Liver (tissue), 9 donors: ENCODE data around the gene TINAG. TPM values are rescaled to one million over a fixed set of nuclear protein-coding genes. Genes with fewer than 3 reads are reported as not detected.

Experiments used
- DNase-seq: peaks from one replicate; pipeline ENCODE4 v3.0.0-alpha.2; 2017; ENCODE audit warnings: low spot score
- H3K27ac ChIP-seq, 2 donors: one replicate each; pipeline ENCODE4 v1.7.0; 2013; ENCODE audit warnings: inconsistent platforms in 2 of 2, low read length in 2 of 2, control low read depth in 1 of 2, low read depth in 1 of 2, mild to moderate bottlenecking in 1 of 2
- H3K27me3 ChIP-seq, 4 donors: one replicate each; pipeline versions ENCODE4 v1.6.1 to v1.7.0; 2013; ENCODE audit warnings: low read length in 3 of 4, inconsistent platforms in 1 of 4, mild to moderate bottlenecking in 1 of 4, moderate library complexity in 1 of 4; ENCODE audit not compliant: control insufficient read depth in 4 of 4, insufficient read depth in 4 of 4
- H3K36me3 ChIP-seq, 4 donors: one replicate each; pipeline versions ENCODE4 v1.6.1 to v1.7.0; 2013; ENCODE audit warnings: low read length in 3 of 4, mild to moderate bottlenecking in 3 of 4, low read depth in 1 of 4, moderate library complexity in 1 of 4; ENCODE audit not compliant: control insufficient read depth in 4 of 4, insufficient read depth in 3 of 4
- H3K4me1 ChIP-seq, 4 donors: one replicate each; pipeline versions ENCODE4 v1.6.1 to v1.7.0; 2013; ENCODE audit warnings: low read length in 3 of 4, mild to moderate bottlenecking in 3 of 4, moderate library complexity in 1 of 4; ENCODE audit not compliant: control insufficient read depth in 4 of 4, insufficient read depth in 4 of 4
- H3K4me3 ChIP-seq, 3 donors: one replicate each; pipeline versions ENCODE4 v1.6.1 to v1.7.0; 2013; ENCODE audit warnings: low read length in 3 of 3, control low read depth in 1 of 3, low read depth in 1 of 3, mild to moderate bottlenecking in 1 of 3
- H3K9ac ChIP-seq, 2 donors: one replicate each; pipeline ENCODE4 v1.7.0; 2013; ENCODE audit warnings: low read length in 2 of 2, mild to moderate bottlenecking in 2 of 2, moderate library complexity in 2 of 2, control low read depth in 1 of 2, low read depth in 1 of 2
- H3K9me3 ChIP-seq, 4 donors: one replicate each; pipeline versions ENCODE4 v1.6.1 to v1.7.0; 2013; ENCODE audit warnings: low read length in 3 of 4; ENCODE audit not compliant: control insufficient read depth in 4 of 4
- EGR1 ChIP-seq, 2 donors: IDR thresholded peaks; 2 replicates each; pipeline ENCODE4 v1.6.1; 2016 to 2018; ENCODE audit warnings: antibody characterized with exemption in 2 of 2, low read depth in 2 of 2
- FOXA1 ChIP-seq: IDR thresholded peaks from 2 replicates; pipeline ENCODE4 v1.6.1; 2016; ENCODE audit warnings: antibody characterized with exemption
- FOXA2 ChIP-seq: IDR thresholded peaks from 2 replicates; pipeline ENCODE4 v1.6.1; 2016; ENCODE audit warnings: antibody characterized with exemption
- GABPA ChIP-seq, 2 donors: IDR thresholded peaks in 1 of 2; conservative IDR thresholded peaks in 1 of 2; 2 replicates each; pipeline ENCODE4 v1.6.1; 2016; ENCODE audit warnings: antibody characterized with exemption in 2 of 2, mild to moderate bottlenecking in 1 of 2, moderate library complexity in 1 of 2
- HNF4A ChIP-seq, 2 donors: conservative IDR thresholded peaks; 2 replicates each; pipeline ENCODE4 v1.6.1; 2016; ENCODE audit warnings: antibody characterized with exemption in 2 of 2, mild to moderate bottlenecking in 2 of 2
- HNF4G ChIP-seq: IDR thresholded peaks from 2 replicates; pipeline ENCODE4 v1.6.1; 2016; ENCODE audit warnings: antibody characterized with exemption
- JUND ChIP-seq, 2 donors: IDR thresholded peaks; 2 replicates each; pipeline ENCODE4 v1.6.1; 2016; ENCODE audit warnings: antibody characterized with exemption in 2 of 2
- NR2F2 ChIP-seq: IDR thresholded peaks from 2 replicates; pipeline ENCODE4 v1.6.1; 2016; ENCODE audit warnings: antibody characterized with exemption
- RAD21 ChIP-seq, 2 donors: IDR thresholded peaks; 2 replicates each; pipeline ENCODE4 v1.6.1; 2016; ENCODE audit warnings: antibody characterized with exemption in 2 of 2, mild to moderate bottlenecking in 2 of 2
- RXRA ChIP-seq, 2 donors: IDR thresholded peaks; 2 replicates each; pipeline ENCODE4 v1.6.1; 2017 to 2018; ENCODE audit warnings: antibody characterized with exemption in 2 of 2, mild to moderate bottlenecking in 1 of 2
- SP1 ChIP-seq: IDR thresholded peaks from 2 replicates; pipeline ENCODE4 v1.6.1; 2018; ENCODE audit warnings: antibody characterized with exemption, mild to moderate bottlenecking
- TAF1 ChIP-seq: conservative IDR thresholded peaks from 2 replicates; pipeline ENCODE4 v1.6.1; 2016; ENCODE audit warnings: antibody characterized with exemption, mild to moderate bottlenecking
- YY1 ChIP-seq: IDR thresholded peaks from 2 replicates; pipeline ENCODE4 v1.6.1; 2016; ENCODE audit warnings: antibody characterized with exemption, mild to moderate bottlenecking
- WGBS: extraction: QIAGEN DNeasy Blood & Tissue Kit; methylation state at CpG from one replicate; pipeline ENCODE4 v1.1.7; 2013; 5-methylcytosine and 5-hydroxymethylcytosine counted together
- polyA plus RNA-seq, 2 donors: library from polyadenylated mRNA; stranded (reverse) in 1 of 2; unstranded in 1 of 2; fragments of 200-250 nt in 1 of 2; fragments of >200 nt in 1 of 2; fragmentation: Nextera tagmentation in 1 of 2; extraction: Ambion mirVana in 1 of 2; gene quantifications; one replicate each; pipeline versions ENCODE4 v1.2.1 to v1.2.3, GENCODE V29; 2013 to 2015
- total RNA-seq, 2 donors: library from RNA; depleted of rRNA; stranded (reverse); fragments of >200 nt; gene quantifications; one replicate each; pipeline ENCODE4 v1.2.3, GENCODE V29; 2014
- TF ChIP-seq, protein P1 (sequence below): IDR thresholded peaks from 2 replicates; pipeline ENCODE4 v1.6.1; 2016; ENCODE audit warnings: antibody characterized with exemption
- TF ChIP-seq, protein P2 (sequence below): IDR thresholded peaks from 2 replicates; pipeline ENCODE4 v1.6.1; 2016; ENCODE audit warnings: antibody characterized with exemption
- TF ChIP-seq, protein P3 (sequence below): IDR thresholded peaks from 2 replicates; pipeline ENCODE4 v1.6.1; 2016; ENCODE audit warnings: antibody characterized with exemption
- TF ChIP-seq, protein P4 (sequence below): IDR thresholded peaks from 2 replicates; pipeline ENCODE4 v1.6.1; 2016; ENCODE audit warnings: antibody characterized with exemption, mild to moderate bottlenecking
- TF ChIP-seq, protein P5 (sequence below): fragments of 150-350 bp; IDR thresholded peaks from 2 replicates; pipeline ENCODE4 v1.5.1; 2017; ENCODE audit warnings: improper control_type of control experiment, low read depth, low read length; ENCODE audit not compliant: missing input control
- donor health status: healthy.
- donor health status: healthy.
- donor health status: healthy.
- donor health status: healthy.
- donor health status: healthy.

TINAG gene
- total and polyA plus RNA-seq, 4 donors, result not detected

DNA sequence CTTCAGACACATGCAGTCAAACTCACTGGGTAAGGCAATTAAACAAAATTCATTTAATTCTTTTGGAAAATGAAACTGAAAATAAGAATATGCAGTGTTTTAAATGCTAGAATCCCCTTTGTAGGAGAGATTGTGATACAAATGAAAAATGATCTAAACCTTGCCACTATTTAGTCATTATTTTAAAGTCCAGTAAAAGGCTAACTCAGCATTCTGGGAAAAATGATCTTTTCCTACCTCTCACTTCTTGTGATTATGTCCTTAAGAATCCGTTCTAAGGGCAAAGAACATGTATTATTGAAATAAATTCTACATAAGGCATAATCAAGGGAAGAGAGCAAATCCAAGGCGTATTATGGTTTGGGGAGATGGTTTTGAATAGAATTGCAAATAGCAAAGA is 46.4 kb downstream of the TINAG start:
- WGBS, result 73% methylated on average over 2 of the region's 2 CpGs
- Histone ChIP-seq H3K36me3 (no peaks in the 10 kb centered on the region), H3K4me3 (no peak overlapping the region), H3K9ac (no peak overlapping the region), H3K27ac (no peak overlapping the region), H3K27me3 (no peaks in the 10 kb centered on the region), H3K4me1 (no peaks in the 10 kb centered on the region), H3K9me3 (no peaks in the 10 kb centered on the region)
- DNase-seq, result no peak
- TF ChIP-seq, protein P1, sequence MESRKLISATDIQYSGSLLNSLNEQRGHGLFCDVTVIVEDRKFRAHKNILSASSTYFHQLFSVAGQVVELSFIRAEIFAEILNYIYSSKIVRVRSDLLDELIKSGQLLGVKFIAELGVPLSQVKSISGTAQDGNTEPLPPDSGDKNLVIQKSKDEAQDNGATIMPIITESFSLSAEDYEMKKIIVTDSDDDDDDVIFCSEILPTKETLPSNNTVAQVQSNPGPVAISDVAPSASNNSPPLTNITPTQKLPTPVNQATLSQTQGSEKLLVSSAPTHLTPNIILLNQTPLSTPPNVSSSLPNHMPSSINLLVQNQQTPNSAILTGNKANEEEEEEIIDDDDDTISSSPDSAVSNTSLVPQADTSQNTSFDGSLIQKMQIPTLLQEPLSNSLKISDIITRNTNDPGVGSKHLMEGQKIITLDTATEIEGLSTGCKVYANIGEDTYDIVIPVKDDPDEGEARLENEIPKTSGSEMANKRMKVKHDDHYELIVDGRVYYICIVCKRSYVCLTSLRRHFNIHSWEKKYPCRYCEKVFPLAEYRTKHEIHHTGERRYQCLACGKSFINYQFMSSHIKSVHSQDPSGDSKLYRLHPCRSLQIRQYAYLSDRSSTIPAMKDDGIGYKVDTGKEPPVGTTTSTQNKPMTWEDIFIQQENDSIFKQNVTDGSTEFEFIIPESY, result no peak
- TF ChIP-seq HNF4A (conservative IDR thresholded peaks at IDR 0.05) (no peak), FOXA2 (no peak), TAF1 (no peak), JUND (IDR thresholded peaks at IDR 0.05) (no peak), GABPA (IDR thresholded peaks at IDR 0.05 in 1 of 2, conservative IDR thresholded peaks at IDR 0.05 in 1 of 2) (no peak), EGR1 (IDR thresholded peaks at IDR 0.05; ENCODE audit: low read depth in 2 of 2) (no peak), NR2F2 (no peak), FOXA1 (no peak), SP1 (no peak), HNF4G (no peak), RAD21 (IDR thresholded peaks at IDR 0.05) (no peak), RXRA (IDR thresholded peaks at IDR 0.05) (no peak), YY1 (no peak)
- TF ChIP-seq, protein P2, sequence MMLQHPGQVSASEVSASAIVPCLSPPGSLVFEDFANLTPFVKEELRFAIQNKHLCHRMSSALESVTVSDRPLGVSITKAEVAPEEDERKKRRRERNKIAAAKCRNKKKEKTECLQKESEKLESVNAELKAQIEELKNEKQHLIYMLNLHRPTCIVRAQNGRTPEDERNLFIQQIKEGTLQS, result no peak
- TF ChIP-seq, protein P3, sequence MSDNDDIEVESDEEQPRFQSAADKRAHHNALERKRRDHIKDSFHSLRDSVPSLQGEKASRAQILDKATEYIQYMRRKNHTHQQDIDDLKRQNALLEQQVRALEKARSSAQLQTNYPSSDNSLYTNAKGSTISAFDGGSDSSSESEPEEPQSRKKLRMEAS, result no peak
- TF ChIP-seq, protein P4, sequence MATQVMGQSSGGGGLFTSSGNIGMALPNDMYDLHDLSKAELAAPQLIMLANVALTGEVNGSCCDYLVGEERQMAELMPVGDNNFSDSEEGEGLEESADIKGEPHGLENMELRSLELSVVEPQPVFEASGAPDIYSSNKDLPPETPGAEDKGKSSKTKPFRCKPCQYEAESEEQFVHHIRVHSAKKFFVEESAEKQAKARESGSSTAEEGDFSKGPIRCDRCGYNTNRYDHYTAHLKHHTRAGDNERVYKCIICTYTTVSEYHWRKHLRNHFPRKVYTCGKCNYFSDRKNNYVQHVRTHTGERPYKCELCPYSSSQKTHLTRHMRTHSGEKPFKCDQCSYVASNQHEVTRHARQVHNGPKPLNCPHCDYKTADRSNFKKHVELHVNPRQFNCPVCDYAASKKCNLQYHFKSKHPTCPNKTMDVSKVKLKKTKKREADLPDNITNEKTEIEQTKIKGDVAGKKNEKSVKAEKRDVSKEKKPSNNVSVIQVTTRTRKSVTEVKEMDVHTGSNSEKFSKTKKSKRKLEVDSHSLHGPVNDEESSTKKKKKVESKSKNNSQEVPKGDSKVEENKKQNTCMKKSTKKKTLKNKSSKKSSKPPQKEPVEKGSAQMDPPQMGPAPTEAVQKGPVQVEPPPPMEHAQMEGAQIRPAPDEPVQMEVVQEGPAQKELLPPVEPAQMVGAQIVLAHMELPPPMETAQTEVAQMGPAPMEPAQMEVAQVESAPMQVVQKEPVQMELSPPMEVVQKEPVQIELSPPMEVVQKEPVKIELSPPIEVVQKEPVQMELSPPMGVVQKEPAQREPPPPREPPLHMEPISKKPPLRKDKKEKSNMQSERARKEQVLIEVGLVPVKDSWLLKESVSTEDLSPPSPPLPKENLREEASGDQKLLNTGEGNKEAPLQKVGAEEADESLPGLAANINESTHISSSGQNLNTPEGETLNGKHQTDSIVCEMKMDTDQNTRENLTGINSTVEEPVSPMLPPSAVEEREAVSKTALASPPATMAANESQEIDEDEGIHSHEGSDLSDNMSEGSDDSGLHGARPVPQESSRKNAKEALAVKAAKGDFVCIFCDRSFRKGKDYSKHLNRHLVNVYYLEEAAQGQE, result no peak
- TF ChIP-seq, protein P5, sequence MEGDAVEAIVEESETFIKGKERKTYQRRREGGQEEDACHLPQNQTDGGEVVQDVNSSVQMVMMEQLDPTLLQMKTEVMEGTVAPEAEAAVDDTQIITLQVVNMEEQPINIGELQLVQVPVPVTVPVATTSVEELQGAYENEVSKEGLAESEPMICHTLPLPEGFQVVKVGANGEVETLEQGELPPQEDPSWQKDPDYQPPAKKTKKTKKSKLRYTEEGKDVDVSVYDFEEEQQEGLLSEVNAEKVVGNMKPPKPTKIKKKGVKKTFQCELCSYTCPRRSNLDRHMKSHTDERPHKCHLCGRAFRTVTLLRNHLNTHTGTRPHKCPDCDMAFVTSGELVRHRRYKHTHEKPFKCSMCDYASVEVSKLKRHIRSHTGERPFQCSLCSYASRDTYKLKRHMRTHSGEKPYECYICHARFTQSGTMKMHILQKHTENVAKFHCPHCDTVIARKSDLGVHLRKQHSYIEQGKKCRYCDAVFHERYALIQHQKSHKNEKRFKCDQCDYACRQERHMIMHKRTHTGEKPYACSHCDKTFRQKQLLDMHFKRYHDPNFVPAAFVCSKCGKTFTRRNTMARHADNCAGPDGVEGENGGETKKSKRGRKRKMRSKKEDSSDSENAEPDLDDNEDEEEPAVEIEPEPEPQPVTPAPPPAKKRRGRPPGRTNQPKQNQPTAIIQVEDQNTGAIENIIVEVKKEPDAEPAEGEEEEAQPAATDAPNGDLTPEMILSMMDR, result no peak
